Nephron (organoid): ENCODE measurements around the gene ESRRB.

Source experiments
- H3K27ac Mint-ChIP-seq, 3 experiments: 2 replicates each; pipeline ENCODE4 v1.8.0; 2020; ENCODE audit warnings: mixed read lengths in 3 of 3, mild to moderate bottlenecking in 2 of 3, moderate library complexity in 1 of 3
- H3K27me3 Mint-ChIP-seq: 2 replicates; pipeline ENCODE4 v1.8.0; 2021; ENCODE audit warnings: low read depth, mild to moderate bottlenecking, moderate library complexity, mixed read lengths
- H3K36me3 Mint-ChIP-seq: 2 replicates; pipeline ENCODE4 v1.8.0; 2020; ENCODE audit warnings: low read depth, mixed read lengths
- H3K4me1 Mint-ChIP-seq: 2 replicates; pipeline ENCODE4 v1.8.0; 2020; ENCODE audit warnings: mixed read lengths
- H3K4me3 Mint-ChIP-seq, 3 experiments: 2 replicates each; pipeline ENCODE4 v1.8.0; 2020; ENCODE audit warnings: mild to moderate bottlenecking in 3 of 3, mixed read lengths in 3 of 3, moderate library complexity in 2 of 3
- H3K9me3 Mint-ChIP-seq: 2 replicates; pipeline ENCODE4 v1.8.0; 2020; ENCODE audit warnings: mixed read lengths
- CTCF ChIP-seq, 3 experiments: fragments of 200-600 bp; sonication (generic); IDR thresholded peaks; one replicate each; pipeline ENCODE4 v1.5.0; 2021; ENCODE audit warnings: antibody characterized with exemption in 3 of 3; ENCODE audit not compliant: unreplicated experiment in 3 of 3

The ESRRB gene

DNA sequence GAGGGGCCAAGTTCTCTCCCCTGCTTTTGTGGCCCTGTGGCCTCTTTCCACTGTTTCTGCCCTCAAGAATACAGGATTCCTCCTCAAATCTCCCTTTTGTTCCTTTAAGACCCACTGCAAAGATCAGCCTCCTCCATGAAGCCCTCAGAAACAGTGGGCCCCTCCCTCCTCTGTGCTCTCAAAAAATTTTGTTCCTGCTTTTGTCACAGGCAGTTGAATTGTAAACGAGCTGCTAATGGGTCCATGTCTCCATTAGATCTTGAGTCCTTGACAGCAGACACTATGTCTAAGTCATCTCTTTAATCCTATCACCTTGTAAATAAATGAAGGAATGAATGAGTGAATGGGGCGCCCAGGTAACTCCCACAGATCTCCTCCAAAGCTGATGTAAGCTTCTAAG lies 175.2 kb downstream of the ESRRB start:
- H3K4me1 Mint-ChIP-seq, result peaks cover 9% of the 10 kb centered on the region

More for the DNA sequence above, 175.2 kb downstream of the ESRRB start:
- no peak overlapping the region for H3K27ac Mint-ChIP-seq
- H3K27me3 Mint-ChIP-seq, result peaks cover 16% of the 10 kb centered on the region
- no peaks in the 10 kb centered on the region for H3K36me3 Mint-ChIP-seq
- H3K9me3 Mint-ChIP-seq, result no peaks in the 10 kb centered on the region
- no peak overlapping the region for H3K4me3 Mint-ChIP-seq
- TF ChIP-seq CTCF (IDR thresholded peaks at IDR 0.05; ENCODE audit: unreplicated experiment in 3 of 3), result no peak
